ENCODE results near the gene BANP. TPM values are rescaled to one million over a fixed set of nuclear protein-coding genes. Genes with fewer than 3 reads are reported as not detected.
"Not testable (repeated sequence)": the region's sequence is repeated elsewhere in the genome, so short reads cannot be mapped to it uniquely, and the experiment has no call there.

The BANP gene
- total and polyA plus RNA-seq, 11 donors: 7.2 to 20.7 (median 13.3) TPM

DNA sequence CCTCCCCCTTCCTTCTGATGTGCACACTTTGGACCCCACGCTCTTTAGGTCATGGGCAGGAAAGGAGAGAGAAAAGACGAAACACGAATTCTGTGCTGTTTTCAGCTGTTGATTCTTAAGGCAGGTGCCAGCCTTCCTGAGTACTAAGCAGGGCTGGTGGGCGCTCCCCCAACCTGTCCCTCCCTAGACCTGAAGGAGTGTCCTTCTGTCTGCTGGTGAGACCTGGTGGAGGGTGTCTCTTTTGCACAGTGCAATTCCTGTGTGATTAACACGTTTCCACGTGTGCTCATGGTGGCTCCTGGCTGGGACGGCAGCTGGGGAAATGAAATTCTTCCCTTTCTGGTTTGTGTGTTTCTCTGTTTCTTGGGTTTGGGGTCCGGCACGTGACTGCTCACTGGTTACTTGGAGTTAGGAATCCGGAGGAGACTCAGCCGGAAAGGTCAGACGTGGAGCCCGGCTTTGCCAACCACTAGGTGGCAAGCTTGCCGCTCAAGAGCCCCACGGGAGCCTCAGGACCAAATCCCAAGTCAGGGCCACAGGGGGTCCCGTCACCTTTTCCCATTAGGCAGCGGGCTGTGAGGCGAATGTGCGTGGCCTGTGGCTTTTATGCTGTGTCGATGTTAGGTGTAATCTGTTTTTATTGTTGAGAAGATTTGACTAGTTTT is 32.0 kb downstream of the BANP start:
- H3K9me3 ChIP-seq, H3K27ac ChIP-seq, H3K4me3 ChIP-seq, H3K27me3 ChIP-seq: not testable (repeated sequence)
- DNase-seq: peak in 1 of 5 donors; percentile 9
- TF ChIP-seq, protein P1, sequence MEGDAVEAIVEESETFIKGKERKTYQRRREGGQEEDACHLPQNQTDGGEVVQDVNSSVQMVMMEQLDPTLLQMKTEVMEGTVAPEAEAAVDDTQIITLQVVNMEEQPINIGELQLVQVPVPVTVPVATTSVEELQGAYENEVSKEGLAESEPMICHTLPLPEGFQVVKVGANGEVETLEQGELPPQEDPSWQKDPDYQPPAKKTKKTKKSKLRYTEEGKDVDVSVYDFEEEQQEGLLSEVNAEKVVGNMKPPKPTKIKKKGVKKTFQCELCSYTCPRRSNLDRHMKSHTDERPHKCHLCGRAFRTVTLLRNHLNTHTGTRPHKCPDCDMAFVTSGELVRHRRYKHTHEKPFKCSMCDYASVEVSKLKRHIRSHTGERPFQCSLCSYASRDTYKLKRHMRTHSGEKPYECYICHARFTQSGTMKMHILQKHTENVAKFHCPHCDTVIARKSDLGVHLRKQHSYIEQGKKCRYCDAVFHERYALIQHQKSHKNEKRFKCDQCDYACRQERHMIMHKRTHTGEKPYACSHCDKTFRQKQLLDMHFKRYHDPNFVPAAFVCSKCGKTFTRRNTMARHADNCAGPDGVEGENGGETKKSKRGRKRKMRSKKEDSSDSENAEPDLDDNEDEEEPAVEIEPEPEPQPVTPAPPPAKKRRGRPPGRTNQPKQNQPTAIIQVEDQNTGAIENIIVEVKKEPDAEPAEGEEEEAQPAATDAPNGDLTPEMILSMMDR (IDR thresholded peaks at IDR 0.05): peak in 11 of 12 donors; percentile 23 to 55 (median 46)
- peak; percentile 54 to 82 (median 76) for ATAC-seq
- intact Hi-C loops (cut with DNase I): loop anchor here in 4 of 10 donors (5.0 to 10.0 kb wide), 2 partner anchors 452 to 454 kb away; no protein-coding TSS in a partner anchor
- WGBS, 4 donors: 47 to 54% (median 50%) methylated on average over 15 to 20 of the region's 20 CpGs
- peaks cover 0 to 25% (median 0%) of the 10 kb centered on the region in 12 donors for H3K4me1 ChIP-seq
- H3K36me3 ChIP-seq: peaks cover 0 to 50% (median 28%) of the 10 kb centered on the region in 9 donors

DNA sequence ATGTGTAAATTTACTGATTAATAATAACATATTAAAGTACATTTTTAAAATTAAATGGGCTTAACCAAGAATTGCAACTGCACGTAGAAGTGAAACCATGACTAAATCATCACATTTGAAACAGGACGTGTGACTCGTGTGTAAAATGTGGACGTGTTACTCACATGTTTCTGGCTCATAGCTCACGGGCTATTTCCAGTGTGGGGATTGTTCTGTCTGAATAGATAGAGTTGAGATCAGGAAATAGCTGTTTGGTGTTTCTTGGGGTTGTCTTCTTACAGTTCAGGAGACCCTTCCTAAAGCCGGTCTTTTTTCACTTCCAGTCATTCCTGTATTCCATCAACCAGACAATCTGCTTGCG is 32.5 kb downstream of the BANP start:
- H3K9me3 ChIP-seq, DNase-seq, ATAC-seq, H3K27ac ChIP-seq, H3K4me3 ChIP-seq, H3K27me3 ChIP-seq: not testable (repeated sequence)
- WGBS, 4 donors: 44 to 64% (median 56%) methylated on average over 7 of the region's 7 CpGs
- intact Hi-C loops (cut with DNase I): loop anchor here in 4 of 10 donors (5.0 to 10.0 kb wide), 2 partner anchors 451 to 454 kb away; no protein-coding TSS in a partner anchor
- H3K4me1 ChIP-seq: peaks cover 0 to 25% (median 0%) of the 10 kb centered on the region in 12 donors
- H3K36me3 ChIP-seq: peaks cover 0 to 51% (median 28%) of the 10 kb centered on the region in 9 donors

DNA sequence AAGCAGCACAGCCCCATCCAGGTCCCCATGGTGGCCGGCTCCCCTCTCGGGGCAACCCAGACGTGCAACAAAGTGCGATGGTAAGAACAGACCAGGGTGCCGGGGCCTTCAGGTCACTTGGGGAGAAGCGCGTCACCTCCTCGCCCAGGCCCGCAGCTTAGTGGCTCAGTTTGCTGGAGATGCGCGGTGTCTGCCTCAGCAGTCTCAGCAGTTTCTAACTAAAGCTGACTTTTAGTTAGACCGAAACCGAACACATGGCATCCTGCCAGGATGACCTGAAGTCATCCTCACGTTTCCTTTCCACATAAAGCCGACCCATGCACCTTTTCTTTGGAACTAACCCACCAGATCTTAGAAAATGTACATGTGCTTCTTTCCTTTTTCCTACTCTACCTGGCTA is 32.9 kb downstream of the BANP start:
- not testable (repeated sequence) for H3K9me3 ChIP-seq, H3K4me3 ChIP-seq, ATAC-seq, H3K27ac ChIP-seq, H3K27me3 ChIP-seq, DNase-seq
- Histone ChIP-seq H3K4me1 (peaks cover 0 to 23% (median 0%) of the 10 kb centered on the region in 12 donors), H3K36me3 (peaks cover 0 to 55% (median 28%) of the 10 kb centered on the region in 9 donors)
- intact Hi-C loops (cut with DNase I): loop anchor here in 4 of 10 donors (5.0 to 10.0 kb wide), 2 partner anchors 451 to 453 kb away; no protein-coding TSS in a partner anchor
- WGBS, 4 donors: 85 to 88% (median 87%) methylated on average over 12 to 15 of the region's 15 CpGs

DNA sequence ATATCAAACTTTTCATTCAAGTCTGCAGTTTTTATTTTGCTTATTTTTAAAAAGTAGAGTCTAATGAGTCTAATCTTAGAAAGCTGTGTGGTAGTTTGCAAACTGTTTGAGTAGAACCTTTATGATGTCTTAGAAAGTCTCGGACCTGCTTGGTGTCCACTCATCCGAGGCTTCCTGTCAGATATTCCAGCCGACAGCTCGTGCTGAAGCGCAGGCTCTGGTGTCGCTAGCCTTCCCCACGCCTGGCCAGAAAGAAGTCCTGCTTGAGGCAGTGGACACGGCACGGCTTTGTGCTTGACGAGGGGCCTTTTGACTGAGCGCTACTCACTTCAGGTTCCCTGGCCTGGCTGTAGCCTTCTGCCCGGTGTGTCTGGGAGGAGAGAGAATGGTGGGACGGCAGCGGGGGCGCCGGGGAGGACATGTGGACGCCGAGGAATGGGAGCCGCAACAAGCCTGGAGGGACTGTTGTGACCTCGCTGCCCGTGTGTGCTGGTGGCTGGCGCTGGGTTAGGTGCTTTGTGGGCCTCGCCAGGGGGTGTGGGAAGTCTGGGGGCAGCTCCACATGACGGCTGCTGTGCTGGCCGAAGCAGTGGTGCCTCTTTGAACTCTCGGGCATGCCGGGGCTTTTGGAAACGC is 33.5 kb downstream of the BANP start:
- intact Hi-C loops (cut with DNase I): loop anchor here in 5 of 10 donors (5.0 to 10.0 kb wide), 2 partner anchors 450 to 453 kb away; no protein-coding TSS in a partner anchor
- H3K36me3 ChIP-seq: peaks cover 0 to 55% (median 28%) of the 10 kb centered on the region in 9 donors
- ATAC-seq: no peak
- TF ChIP-seq POLR2A (IDR thresholded peaks at IDR 0.05): no peak
- TF ChIP-seq, protein P1 (IDR thresholded peaks at IDR 0.05): no peak
- 92 to 95% (median 93%) methylated on average over 25 to 28 of the region's 28 CpGs for WGBS, 4 donors
- no peak for DNase-seq
- H3K4me1 ChIP-seq: peaks cover 0 to 18% (median 0%) of the 10 kb centered on the region in 12 donors
- H3K27me3 ChIP-seq: no peaks in the 10 kb centered on the region
- H3K4me3 ChIP-seq: no peak overlapping the region
- no peaks in the 10 kb centered on the region for H3K9me3 ChIP-seq
- H3K27ac ChIP-seq: no peak overlapping the region

DNA sequence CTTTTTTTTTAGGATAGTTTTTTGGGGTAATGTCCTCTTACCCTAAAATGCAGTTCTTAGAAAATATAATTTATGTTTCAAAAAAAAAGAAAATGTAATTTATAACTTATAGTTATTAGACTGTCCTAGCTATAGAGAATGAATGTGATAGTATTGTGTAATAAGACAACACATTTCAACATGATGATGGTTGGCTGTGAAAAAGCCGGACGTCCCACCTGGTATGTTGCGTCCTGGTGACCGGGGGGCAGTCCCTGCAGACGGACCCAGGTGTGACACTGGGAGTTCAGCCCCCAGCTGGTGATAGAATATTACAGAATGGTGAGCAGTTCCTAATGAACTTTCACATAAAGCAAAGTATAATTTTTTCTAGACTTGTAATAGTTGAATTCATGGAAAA is 34.3 kb downstream of the BANP start:
- not testable (repeated sequence) for H3K4me3 ChIP-seq, H3K9me3 ChIP-seq, ATAC-seq, DNase-seq, H3K27me3 ChIP-seq, H3K27ac ChIP-seq
- intact Hi-C loops (cut with DNase I): loop anchor here in 2 of 10 donors (5.0 to 10.0 kb wide), 2 partner anchors 449 to 452 kb away; no protein-coding TSS in a partner anchor
- WGBS, 4 donors: 88 to 94% (median 93%) methylated on average over 5 of the region's 5 CpGs
- Histone ChIP-seq H3K36me3 (peaks cover 0 to 54% (median 28%) of the 10 kb centered on the region in 9 donors), H3K4me1 (peaks cover 0 to 15% (median 0%) of the 10 kb centered on the region in 12 donors)

DNA sequence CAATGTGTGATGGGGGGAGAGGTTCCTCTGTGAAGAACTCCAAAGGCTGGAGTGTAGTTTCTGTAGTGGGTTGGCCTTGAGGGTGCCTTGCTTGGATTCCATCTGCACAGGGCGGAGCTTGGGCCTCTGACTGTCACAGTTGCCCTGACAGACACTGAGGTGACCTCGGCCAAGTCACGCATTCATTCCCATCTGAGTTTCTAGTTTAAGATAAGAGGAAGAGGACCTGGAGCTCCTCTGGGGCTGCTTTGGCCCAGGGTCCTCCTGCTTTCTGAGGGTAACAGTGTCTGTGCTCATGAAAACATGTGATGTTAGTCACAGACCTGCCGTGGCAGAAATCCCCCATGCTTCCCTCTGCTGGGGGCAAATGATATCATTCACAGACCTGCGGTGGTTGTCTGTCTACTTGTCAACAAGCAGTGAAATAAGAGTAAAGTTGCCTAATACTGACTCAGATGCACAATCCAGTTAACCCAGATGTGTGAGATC is 35.2 kb downstream of the BANP start:
- H3K4me1 ChIP-seq: peaks cover 0 to 15% (median 0%) of the 10 kb centered on the region in 12 donors
- not testable (repeated sequence) for H3K27me3 ChIP-seq, H3K4me3 ChIP-seq, H3K9me3 ChIP-seq
- DNase-seq (peak in 1 of 5 donors; percentile 44), ATAC-seq (peak in 3 of 4 donors; percentile 51 to 60 (median 58))
- intact Hi-C loops (cut with DNase I): loop anchor here in 2 of 10 donors (5.0 to 10.0 kb wide), 2 partner anchors 448 to 451 kb away; no protein-coding TSS in a partner anchor
- peak overlapping the region in 2 of 12 donors; percentile 32 to 54 for H3K27ac ChIP-seq
- 36 to 54% (median 46%) methylated on average over 5 of the region's 5 CpGs for WGBS, 4 donors
- H3K36me3 ChIP-seq: peaks cover 0 to 55% (median 27%) of the 10 kb centered on the region in 9 donors

DNA sequence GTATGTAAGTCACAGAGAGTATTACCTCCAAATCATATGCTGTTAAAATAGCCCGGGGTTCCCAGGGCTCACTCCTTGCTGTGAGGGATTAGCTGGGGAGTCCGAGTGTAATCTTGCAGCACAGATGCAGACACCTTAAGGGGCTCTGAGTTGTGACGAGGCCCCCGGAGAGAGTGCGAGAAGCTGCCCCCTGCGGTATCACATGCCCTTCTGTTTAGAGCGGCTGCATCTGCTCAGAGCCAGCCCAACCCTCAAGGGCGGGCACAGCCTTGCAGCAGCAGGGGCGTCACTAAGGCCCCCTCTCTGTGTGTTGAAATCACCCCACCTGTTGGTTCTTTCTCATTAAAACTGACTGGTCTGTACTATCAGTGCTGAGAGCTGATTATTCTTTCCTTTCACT is 37.4 kb downstream of the BANP start:
- intact Hi-C loops (cut with DNase I): loop anchor here in 2 of 10 donors (5.0 to 10.0 kb wide), 2 partner anchors 446 to 449 kb away; no protein-coding TSS in a partner anchor
- not testable (repeated sequence) for H3K27ac ChIP-seq, ATAC-seq, H3K4me3 ChIP-seq, H3K9me3 ChIP-seq, H3K27me3 ChIP-seq, DNase-seq
- Histone ChIP-seq H3K36me3 (peaks cover 0 to 45% (median 16%) of the 10 kb centered on the region in 9 donors), H3K4me1 (peaks cover 0 to 10% (median 0%) of the 10 kb centered on the region in 12 donors)
- WGBS, 4 donors: 81 to 89% (median 84%) methylated on average over 9 of the region's 9 CpGs

DNA sequence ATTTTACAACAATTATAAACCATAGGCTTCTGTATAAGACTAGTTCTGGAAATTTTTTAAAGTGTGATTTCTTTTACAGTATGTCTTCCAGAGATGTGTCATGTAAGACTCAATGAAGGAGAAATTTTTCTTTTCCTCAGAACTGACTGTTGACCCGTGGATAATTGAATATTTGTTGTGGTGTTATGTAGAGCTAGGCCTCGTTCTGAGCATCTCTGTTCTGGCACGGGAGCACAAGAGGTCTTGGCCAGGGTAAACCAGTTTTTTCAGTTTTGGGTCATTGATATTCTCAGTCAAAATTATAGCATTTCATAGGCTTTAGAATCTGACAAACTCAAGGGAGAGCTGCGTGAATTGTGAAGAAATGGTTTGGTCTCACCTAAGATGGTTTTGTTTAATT is 39.0 kb downstream of the BANP start:
- H3K9me3 ChIP-seq, H3K27me3 ChIP-seq, H3K27ac ChIP-seq, H3K4me1 ChIP-seq, ATAC-seq, DNase-seq, H3K4me3 ChIP-seq: not testable (repeated sequence)
- intact Hi-C loops (cut with DNase I): loop anchor here in 1 of 10 donors (10.0 kb wide), 1 partner anchor 445 kb away; no protein-coding TSS in a partner anchor
- WGBS, 4 donors: 90 to 96% (median 94%) methylated on average over 4 of the region's 4 CpGs
- H3K36me3 ChIP-seq: peaks cover 0 to 34% (median 5%) of the 10 kb centered on the region in 9 donors

All from heart left ventricle (tissue), 16 donors.